ENCODE results near the gene MCOLN2.

GRCh38 chr1:85025940-85026339, 29.0 kb upstream of the MCOLN2 start:
- TF ChIP-seq, protein P1, sequence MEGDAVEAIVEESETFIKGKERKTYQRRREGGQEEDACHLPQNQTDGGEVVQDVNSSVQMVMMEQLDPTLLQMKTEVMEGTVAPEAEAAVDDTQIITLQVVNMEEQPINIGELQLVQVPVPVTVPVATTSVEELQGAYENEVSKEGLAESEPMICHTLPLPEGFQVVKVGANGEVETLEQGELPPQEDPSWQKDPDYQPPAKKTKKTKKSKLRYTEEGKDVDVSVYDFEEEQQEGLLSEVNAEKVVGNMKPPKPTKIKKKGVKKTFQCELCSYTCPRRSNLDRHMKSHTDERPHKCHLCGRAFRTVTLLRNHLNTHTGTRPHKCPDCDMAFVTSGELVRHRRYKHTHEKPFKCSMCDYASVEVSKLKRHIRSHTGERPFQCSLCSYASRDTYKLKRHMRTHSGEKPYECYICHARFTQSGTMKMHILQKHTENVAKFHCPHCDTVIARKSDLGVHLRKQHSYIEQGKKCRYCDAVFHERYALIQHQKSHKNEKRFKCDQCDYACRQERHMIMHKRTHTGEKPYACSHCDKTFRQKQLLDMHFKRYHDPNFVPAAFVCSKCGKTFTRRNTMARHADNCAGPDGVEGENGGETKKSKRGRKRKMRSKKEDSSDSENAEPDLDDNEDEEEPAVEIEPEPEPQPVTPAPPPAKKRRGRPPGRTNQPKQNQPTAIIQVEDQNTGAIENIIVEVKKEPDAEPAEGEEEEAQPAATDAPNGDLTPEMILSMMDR (conservative IDR thresholded peaks at IDR 0.05; ENCODE audit: low read length): no peak
- no peak for TF ChIP-seq EZH2phosphoT487 (IDR thresholded peaks at IDR 0.05; ENCODE audit: borderline replicate concordance, low read depth, low read length)
